PFSK-1 (cell line): ENCODE results near the gene LINGO3.

Experiments
- FOXP2 ChIP-seq: optimal IDR thresholded peaks from 2 replicates; pipeline ENCODE3; 2011; ENCODE audit warnings: borderline replicate concordance, control low read depth, inconsistent platforms; ENCODE audit not compliant: insufficient read depth; ENCODE audit errors: extremely low read length, extremely low read depth
- POLR2AphosphoS5 ChIP-seq: IDR thresholded peaks from 2 replicates; pipeline ENCODE4 v1.6.1; 2012; ENCODE audit warnings: low read depth, mild to moderate bottlenecking, control low read depth, low read length, moderate library complexity
- REST ChIP-seq, 2 experiments: IDR thresholded peaks; 2 replicates each; pipeline versions ENCODE4 v1.6.1 to v1.8.0; 2011 to 2012; ENCODE audit warnings: low read depth in 2 of 2, low read length in 2 of 2, control low read depth in 1 of 2, inconsistent platforms in 1 of 2, mild to moderate bottlenecking in 1 of 2, moderate library complexity in 1 of 2; ENCODE audit not compliant: insufficient read depth in 1 of 2
- SIN3A ChIP-seq: IDR thresholded peaks from 2 replicates; pipeline ENCODE4 v1.6.1; 2012; ENCODE audit warnings: mild to moderate bottlenecking, low read length, moderate library complexity, borderline replicate concordance; ENCODE audit not compliant: insufficient read depth
- TAF1 ChIP-seq: IDR thresholded peaks from 2 replicates; pipeline ENCODE4 v1.6.1; 2012; ENCODE audit warnings: low read length, control low read depth, borderline replicate concordance; ENCODE audit not compliant: insufficient read depth

Gene LINGO3

GRCh38 chr19:2353887-2354592, 46.1 kb upstream of the LINGO3 start:
- TF ChIP-seq FOXP2 (no peak), REST (IDR thresholded peaks at IDR 0.05; ENCODE audit: insufficient read depth in 1 of 2, low read depth in 2 of 2, low read length in 2 of 2) (no peak), POLR2AphosphoS5 (no peak), TAF1 (no peak), SIN3A (no peak)

- no peak for TF ChIP-seq POLR2AphosphoS5
- no peak for TF ChIP-seq SIN3A
- TF ChIP-seq TAF1 = no peak
- TF ChIP-seq REST (IDR thresholded peaks at IDR 0.05; ENCODE audit: insufficient read depth in 1 of 2, low read depth in 2 of 2, low read length in 2 of 2) = no peak
- TF ChIP-seq FOXP2 = no peak
Observed at GRCh38 chr19:2353159-2353886, 45.4 kb upstream of the LINGO3 start.

- no peak for TF ChIP-seq FOXP2
- no peak for TF ChIP-seq SIN3A
- no peak for TF ChIP-seq REST (IDR thresholded peaks at IDR 0.05; ENCODE audit: insufficient read depth in 1 of 2, low read depth in 2 of 2, low read length in 2 of 2)
- no peak for TF ChIP-seq TAF1
- no peak for TF ChIP-seq POLR2AphosphoS5
Observed at GRCh38 chr19:2352121-2352520, 44.2 kb upstream of the LINGO3 start.

GRCh38 chr19:2351591-2351990, 43.6 kb upstream of the LINGO3 start:
- no peak for TF ChIP-seq REST (IDR thresholded peaks at IDR 0.05; ENCODE audit: insufficient read depth in 1 of 2, low read depth in 2 of 2, low read length in 2 of 2)
- TF ChIP-seq FOXP2 = no peak
